Sigmoid colon (tissue), 4 donors: ENCODE measurements around the gene PDCD4.

ENCODE experiments used
- POLR2A ChIP-seq, 2 donors: fragments of 450-650 bp; IDR thresholded peaks; one replicate each; pipeline ENCODE4 v1.6.1; 2016; ENCODE audit warnings: antibody characterized with exemption in 2 of 2, mild to moderate bottlenecking in 2 of 2, moderate library complexity in 2 of 2
- POLR2AphosphoS5 ChIP-seq, 4 donors: sonication (generic); formaldehyde crosslinking; IDR thresholded peaks; one replicate each; pipeline ENCODE4 v1.6.1; 2017; ENCODE audit warnings: antibody characterized with exemption in 4 of 4
- TF ChIP-seq, protein P1 (sequence below), 4 experiments: fragments of 450-650 bp in 3 of 4; fragments of 200-600 bp in 1 of 4; IDR thresholded peaks; one replicate each; pipeline ENCODE4 v1.5.1; 2016 to 2019; ENCODE audit warnings: antibody characterized with exemption in 4 of 4, mild to moderate bottlenecking in 3 of 4, moderate library complexity in 2 of 4

DNA sequence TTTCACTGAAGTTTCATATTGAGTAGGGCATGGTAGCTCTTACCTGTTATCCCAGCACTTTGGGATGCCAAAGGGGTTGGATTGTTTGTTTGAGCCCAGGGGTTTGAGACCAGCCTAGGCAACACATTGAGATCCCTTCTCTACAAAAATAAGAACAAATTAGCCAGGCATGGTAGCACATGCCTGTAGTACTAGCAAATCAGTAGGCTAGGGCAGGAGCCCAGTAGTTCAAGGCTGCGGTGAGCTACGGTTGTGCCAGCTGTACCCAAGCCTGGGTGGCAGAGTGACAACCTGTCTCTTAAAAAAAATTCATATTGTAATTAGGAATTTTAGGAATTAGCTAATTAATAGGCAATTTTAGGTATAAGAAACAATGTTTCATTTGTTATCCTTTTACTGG lies 29.3 kb downstream of the PDCD4 start:
- TF ChIP-seq POLR2A (IDR thresholded peaks at IDR 0.05) (no peak), POLR2AphosphoS5 (IDR thresholded peaks at IDR 0.05) (peak in 1 of 4 donors; percentile 5)
- TF ChIP-seq, protein P1, sequence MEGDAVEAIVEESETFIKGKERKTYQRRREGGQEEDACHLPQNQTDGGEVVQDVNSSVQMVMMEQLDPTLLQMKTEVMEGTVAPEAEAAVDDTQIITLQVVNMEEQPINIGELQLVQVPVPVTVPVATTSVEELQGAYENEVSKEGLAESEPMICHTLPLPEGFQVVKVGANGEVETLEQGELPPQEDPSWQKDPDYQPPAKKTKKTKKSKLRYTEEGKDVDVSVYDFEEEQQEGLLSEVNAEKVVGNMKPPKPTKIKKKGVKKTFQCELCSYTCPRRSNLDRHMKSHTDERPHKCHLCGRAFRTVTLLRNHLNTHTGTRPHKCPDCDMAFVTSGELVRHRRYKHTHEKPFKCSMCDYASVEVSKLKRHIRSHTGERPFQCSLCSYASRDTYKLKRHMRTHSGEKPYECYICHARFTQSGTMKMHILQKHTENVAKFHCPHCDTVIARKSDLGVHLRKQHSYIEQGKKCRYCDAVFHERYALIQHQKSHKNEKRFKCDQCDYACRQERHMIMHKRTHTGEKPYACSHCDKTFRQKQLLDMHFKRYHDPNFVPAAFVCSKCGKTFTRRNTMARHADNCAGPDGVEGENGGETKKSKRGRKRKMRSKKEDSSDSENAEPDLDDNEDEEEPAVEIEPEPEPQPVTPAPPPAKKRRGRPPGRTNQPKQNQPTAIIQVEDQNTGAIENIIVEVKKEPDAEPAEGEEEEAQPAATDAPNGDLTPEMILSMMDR (IDR thresholded peaks at IDR 0.05), result no peak
